GM19438 (cell line): Measurements from ENCODE around the gene C1orf87.
"Not testable (repeated sequence)": the region's sequence is repeated elsewhere in the genome, so short reads cannot be mapped to it uniquely, and the experiment has no call there.

ENCODE experiments used
- ATAC-seq: cut with Tn5 transposase; IDR thresholded peaks from one replicate; pipeline ENCODE4 v1.9.1; 2021; ENCODE audit warnings: low read depth; ENCODE audit not compliant: unreplicated experiment

Gene C1orf87

GRCh38 chr1:59997479-59998115 is 76.0 kb downstream of the C1orf87 start:
- ATAC-seq, result no peak

- no peak for ATAC-seq
These were observed 79.0 kb downstream of the C1orf87 start for GRCh38 chr1:59994302-59995198.

- no peak for ATAC-seq
These were observed 81.3 kb downstream of the C1orf87 start for GRCh38 chr1:59992040-59992820.

GRCh38 chr1:59990470-59990869 is 83.1 kb downstream of the C1orf87 start:
- no peak for ATAC-seq

GRCh38 chr1:59986516-59987310 is 86.9 kb downstream of the C1orf87 start:
- no peak for ATAC-seq

GRCh38 chr1:59985911-59986515 is 87.6 kb downstream of the C1orf87 start:
- no peak for ATAC-seq

- ATAC-seq, result no peak
These were observed 93.9 kb downstream of the C1orf87 start for GRCh38 chr1:59979666-59980065.

- ATAC-seq, result no peak
These were observed 95.1 kb downstream of the C1orf87 start for GRCh38 chr1:59978511-59978910.

GRCh38 chr1:59978026-59978425 is 95.5 kb downstream of the C1orf87 start:
- ATAC-seq, result no peak

- ATAC-seq, result no peak
These were observed 96.5 kb downstream of the C1orf87 start for GRCh38 chr1:59977075-59977410.

- ATAC-seq, result no peak
These were observed 97.1 kb downstream of the C1orf87 start for GRCh38 chr1:59976194-59977074.

- ATAC-seq, result no peak
These were observed 99.9 kb downstream of the C1orf87 start for GRCh38 chr1:59973719-59974118.

GRCh38 chr1:59972216-59972927 is 101.2 kb downstream of the C1orf87 start:
- ATAC-seq, result no peak

GRCh38 chr1:59971464-59971911 is 102.1 kb downstream of the C1orf87 start:
- ATAC-seq, result peak; percentile 86

GRCh38 chr1:59969542-59970175 is 103.9 kb downstream of the C1orf87 start:
- not testable (repeated sequence) for ATAC-seq

- not testable (repeated sequence) for ATAC-seq
These were observed 104.8 kb downstream of the C1orf87 start for GRCh38 chr1:59968746-59969145.

GRCh38 chr1:59967780-59968179 is 105.8 kb downstream of the C1orf87 start:
- ATAC-seq, result no peak

- no peak for ATAC-seq
These were observed 106.4 kb downstream of the C1orf87 start for GRCh38 chr1:59967141-59967697.
